Stimulated activated CD8-positive, alpha-beta memory T cell treated with anti-CD3 and anti-CD28 coated beads, Interleukin-4, amount 100 ng/mL, for 48 hours (primary cell): ENCODE results near the gene ANKS1B.

Experiments
- DNase-seq: peaks from one replicate; pipeline ENCODE4 v3.0.0-alpha.2; 2020

The ANKS1B gene

DNA sequence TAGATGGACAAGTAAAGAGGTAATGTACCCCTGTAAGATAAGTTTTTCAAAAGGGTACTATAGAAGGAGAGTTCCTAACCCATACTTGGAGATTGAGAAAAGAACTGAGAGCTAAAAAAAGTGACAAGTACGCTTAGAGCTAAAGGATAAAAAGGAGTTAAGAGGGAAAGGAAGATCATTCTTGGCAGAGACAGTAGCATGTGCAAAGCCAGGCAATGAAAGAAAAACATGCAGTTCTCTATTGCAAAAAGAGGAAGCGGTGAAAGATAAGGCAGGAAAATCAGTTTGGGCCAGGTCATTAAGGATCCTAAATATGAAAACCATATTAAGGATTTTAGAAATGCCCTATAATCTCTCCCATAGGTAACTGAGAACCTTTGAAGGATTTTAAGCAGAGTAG lies 837.6 kb downstream of the ANKS1B start:
- no peak for DNase-seq

DNA sequence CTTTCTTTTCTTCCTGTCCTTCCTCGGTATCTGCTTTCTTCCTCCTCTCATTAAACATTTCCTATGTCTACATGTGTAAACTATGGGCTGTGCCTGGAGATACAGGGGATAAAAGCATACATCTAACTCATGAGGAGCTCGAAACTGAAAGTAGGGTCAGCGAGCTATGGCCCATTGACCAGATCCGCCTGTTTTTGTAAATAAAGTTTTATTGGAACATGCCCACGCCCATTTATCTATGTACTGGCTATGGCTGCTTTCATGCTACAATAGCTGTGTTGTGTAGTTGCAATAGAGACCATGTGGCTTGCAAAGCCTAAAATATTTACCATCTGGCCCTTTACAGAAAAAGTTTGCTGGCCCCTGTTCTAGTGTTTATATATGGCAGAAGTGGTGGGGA lies 838.0 kb downstream of the ANKS1B start:
- DNase-seq = no peak

DNA sequence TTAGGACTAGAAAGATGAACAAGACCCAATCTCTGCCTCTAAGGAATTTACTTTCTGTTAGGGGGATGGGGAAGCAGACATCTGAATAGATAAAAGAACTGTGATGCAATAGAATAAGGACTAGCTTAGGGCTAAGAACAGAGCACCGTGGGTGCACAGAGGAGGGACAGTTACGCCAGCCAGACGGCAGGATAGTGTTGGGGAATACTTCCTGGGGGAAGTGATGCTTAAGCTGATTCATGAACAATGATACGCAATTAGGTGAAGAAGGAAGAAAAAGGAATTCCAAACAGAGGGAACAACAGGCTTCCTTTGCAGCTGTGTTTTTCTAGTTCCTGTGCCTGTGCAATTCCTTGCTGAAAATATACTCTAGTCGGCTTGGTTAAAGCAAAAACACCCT lies 838.6 kb downstream of the ANKS1B start:
- no peak for DNase-seq

DNA sequence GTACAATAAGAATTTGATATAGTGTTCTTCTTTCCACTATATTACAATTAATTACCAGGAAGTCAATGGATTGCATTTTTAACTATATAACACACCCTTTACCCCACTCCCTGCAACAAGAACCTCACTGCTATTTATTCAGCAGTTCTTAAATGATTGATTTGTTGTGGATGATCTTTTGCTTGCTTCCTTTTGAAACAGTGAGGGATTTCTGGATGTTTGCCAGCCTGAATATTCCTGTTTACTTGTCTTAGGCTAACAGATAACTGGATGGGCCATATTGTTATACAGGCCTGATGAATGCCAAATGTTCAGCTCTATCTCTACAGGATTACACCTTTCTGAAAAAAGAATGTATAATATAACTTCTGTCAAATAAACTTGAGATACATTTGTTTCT lies 842.1 kb downstream of the ANKS1B start:
- DNase-seq = no peak

DNA sequence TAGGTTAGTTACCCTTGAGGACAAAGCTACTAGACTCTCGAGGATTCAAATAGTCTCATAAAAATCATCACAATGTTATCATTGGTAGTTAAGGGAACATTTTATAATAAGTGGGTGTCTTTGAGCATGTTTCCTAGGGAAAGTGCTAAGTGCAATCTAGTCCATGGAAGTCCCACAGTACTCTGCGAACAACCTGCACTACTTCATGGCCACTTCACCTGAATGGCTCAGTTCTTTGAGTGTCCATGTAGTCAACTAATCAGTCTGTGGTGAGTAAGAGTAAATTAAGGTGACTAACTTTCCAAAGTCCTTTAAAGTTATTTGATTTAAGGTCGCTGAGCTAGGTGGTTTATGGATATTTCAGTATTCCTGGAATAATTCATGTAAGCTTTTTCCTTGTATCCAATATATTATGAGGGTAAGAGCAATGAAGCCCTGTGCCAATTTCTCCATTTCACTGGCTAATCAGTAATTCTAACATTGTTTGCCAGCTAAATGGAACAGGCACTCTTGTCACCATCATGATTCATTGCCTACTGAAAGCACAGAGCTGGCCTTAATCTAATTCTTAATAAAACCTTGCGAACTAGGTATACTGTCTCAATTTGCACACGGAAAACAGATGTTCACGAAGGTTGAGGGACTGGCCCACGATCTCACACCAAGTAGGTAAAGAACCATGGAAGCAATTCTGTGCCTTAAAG lies 844.6 kb downstream of the ANKS1B start:
- no peak for DNase-seq

DNA sequence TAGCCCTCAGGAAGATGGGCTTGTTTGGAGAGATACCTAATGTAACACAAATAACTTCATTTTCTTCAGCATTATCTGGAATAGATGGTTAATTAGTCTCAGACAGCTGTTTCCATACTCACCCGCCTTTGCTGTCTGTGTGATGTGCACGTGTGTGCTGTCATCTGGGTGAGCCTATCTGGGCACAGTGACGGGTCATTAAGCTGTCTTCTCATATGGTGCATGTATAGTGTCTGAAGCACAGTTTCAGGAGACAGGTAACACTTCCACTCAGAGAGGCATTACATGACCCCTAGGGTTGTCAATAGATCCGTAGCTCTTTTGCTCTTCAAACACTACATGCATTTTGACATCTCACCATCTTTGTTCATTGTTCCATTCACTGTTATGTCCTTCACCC lies 846.3 kb downstream of the ANKS1B start:
- DNase-seq = no peak

DNA sequence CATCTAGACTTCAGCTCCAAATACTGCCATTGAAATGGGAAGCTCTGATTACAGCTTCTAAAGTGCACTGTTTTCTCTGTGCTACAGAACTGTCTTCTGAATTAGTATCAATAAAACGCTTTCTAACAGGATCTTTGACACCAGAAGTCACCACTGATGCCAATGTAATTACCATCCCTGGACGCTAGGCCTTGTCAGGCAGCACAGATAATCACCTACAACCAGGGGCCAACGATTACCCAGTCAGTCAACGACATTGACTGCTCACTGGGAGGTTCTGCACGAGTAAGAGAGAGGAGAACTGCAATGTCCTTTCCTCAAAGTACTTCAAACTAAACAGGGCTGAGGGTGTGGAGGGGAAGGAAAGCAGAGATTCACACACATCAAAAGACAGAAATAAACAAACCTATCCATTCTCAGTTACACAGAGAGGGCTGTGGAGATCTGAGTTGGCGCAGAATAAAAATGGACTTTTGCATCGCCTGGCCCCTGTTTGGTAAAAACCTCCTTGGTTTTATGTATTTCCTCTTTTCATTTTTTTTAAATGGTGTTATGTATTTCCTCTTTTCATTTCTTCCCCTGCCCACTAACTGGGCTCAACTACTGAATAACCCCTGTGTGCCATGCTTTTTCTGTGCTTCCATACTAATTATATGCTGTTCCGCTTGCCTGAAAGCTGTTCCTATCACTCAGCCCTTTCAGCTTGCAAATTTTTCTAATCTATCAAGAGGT lies 847.4 kb downstream of the ANKS1B start:
- DNase-seq = no peak

DNA sequence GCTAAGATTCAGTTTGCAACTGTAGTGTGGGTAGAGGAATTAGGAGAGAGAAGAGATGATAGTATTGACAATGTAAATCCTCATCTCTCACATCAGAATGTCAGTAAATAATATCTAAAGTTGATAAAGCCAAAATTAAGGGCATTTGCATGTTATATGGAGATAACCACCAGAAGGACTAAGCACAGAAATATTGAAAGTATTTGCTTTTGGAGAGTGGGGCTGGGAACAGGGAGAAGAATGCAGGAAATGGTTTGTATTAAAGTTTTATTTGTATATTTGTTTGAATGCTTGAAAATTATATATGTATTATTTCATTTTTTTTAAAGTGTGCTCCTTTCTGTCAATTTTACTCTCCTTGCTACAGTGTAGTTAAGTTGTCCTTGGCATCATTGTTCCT lies 848.2 kb downstream of the ANKS1B start:
- no peak for DNase-seq

DNA sequence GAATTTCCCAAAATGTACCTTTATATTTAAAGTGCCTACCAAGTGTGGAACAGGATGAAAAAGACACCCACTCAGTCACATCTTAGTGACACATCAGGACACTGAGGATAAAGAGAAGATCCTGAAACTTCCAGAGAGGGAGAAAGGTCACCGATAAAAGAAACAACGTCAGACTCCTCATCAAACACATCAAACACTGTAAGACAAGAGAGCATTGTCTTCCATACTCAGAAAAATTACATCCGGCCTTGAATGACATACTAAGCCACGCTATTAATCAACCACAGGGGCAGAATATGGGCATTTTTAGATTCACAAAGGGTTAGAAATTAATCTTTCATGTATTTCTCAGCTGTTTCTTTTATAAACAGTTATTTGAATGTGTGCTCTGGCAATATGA lies 849.4 kb downstream of the ANKS1B start:
- no peak for DNase-seq

DNA sequence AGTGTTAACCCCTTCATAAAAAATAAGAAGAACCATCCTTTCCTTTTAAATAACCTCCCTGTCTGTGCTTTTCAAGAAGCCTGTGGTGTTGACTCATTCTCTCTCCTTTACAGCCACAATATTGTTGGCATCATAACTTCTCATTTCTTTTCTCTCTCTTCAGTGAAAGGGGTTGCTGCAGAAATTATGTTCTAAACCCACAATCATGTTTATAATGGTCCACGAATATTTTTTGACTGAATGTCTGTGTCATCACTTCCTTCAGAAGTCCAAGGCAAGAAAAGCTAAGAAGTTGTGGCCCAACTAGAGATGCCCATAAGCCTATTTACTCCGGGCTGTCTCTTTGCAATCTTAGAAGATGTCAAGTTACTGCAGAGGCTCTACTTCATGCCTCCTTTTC lies 851.3 kb downstream of the ANKS1B start:
- DNase-seq = no peak

DNA sequence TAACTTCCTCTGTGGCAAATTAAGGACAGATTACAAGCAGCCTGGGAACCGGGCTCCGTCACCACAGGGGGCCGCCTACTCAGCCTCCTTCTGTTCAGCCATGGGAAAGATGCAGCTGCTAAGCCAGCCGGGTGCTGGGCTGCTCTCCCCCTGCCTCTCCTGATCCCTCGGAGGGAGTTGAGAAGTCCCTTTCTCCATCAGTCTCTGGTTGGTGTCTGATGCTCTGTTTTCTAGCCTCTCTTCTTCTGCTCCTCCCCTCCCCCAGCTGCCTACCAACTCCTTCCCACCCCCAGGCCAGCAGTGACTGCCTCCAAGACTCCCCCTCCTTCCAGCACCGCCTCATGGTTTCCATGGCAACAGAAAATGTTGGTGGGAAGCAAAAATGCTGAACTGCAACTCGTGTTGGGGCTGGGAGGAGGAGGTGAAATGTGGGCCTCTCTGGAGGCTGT lies 853.0 kb downstream of the ANKS1B start:
- DNase-seq = no peak

DNA sequence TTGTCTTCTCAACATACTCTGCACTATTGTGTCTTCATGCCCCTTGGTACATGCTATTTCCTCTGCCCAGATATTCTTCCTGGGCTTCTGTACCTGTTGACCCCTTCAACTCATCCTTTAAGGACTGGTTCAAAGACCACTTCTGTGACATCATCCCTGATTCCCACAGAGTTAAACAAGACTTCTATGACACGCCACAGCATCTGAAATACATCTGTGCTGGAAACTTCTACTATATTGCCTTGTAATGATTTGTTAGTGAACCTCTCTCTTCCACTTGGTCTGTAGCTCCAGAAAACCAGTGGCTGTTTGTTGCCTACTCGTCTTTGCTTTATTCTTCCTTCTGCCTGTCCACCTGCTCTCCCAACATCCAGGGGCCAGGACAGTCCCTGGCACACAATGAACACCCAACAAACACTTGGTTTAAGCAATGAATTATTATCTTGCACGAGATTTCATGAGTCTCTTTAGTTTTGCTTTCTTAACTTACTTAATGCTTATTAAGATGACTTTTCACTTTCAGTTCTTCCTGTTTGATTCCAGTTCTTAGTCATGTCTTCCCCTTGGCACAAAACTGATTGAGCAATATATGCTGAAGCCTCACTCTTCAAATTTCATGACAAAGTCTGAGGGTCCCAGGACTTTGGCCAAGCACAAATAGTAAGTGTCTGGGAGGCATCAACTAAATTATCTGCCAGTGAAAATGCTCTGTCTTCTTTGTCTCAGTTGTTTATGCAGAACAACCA lies 853.8 kb downstream of the ANKS1B start:
- DNase-seq = no peak

DNA sequence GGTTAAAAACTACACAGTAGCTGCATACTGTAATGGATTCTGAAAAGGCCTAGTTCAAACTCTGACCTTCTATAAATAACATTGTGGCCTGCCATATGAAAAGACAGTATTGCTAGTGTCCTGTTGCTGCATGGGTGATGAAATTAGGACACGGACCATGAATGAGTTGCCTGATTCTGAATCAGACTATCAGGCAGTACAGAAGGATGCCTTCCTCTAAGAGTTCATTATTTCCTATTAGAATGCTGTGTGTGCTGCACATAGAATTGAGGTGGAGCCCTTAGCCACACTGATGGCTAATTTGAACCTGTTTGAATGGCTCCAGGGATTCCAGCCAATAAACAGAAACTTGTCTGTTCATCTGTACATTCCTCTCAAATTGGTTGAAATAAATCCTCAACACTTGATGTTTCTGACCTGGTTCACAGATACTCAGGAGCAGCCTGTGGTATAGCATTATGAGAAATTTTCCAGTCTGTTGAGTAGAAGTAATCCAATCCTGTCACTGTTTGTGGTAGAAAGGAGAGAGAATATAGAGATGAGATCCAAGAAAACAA lies 856.4 kb downstream of the ANKS1B start:
- DNase-seq = no peak

DNA sequence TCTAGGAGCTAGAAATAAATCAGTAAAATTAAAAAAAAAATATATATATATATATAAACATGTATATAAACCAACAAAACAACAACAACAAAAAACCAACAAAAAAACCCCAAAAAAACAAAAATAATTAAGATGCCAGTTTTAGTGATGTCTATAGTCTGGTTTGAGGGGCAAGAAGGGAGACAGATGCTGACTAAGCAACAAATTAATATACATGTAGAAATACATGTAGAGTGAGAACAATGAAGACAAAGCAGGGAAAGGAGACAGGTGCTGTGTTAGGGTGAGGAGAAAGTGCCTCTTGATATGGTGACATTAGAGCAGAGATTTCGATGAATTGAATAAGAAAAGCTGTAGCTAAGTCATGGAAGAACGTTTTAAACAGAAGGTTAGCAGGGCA lies 861.8 kb downstream of the ANKS1B start:
- DNase-seq = no peak

DNA sequence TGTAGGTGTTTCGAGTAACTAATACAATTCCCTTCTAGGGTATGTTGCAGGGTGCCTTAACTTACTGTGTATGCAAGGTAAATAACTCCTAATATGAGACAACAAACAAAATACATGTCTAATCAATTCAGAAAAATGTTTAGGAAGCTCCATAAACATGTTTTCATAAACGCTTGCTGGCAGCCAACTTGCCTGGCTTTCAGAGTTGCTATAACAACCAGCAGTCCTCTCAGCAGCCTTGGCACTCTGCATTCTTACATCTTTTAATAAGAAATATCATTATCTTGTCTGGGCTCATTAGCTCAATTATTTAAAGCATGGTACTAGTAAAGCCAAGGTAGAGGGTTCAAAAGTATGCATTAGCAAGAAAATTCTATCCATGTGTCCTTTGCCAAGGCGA lies 862.2 kb downstream of the ANKS1B start:
- no peak for DNase-seq

DNA sequence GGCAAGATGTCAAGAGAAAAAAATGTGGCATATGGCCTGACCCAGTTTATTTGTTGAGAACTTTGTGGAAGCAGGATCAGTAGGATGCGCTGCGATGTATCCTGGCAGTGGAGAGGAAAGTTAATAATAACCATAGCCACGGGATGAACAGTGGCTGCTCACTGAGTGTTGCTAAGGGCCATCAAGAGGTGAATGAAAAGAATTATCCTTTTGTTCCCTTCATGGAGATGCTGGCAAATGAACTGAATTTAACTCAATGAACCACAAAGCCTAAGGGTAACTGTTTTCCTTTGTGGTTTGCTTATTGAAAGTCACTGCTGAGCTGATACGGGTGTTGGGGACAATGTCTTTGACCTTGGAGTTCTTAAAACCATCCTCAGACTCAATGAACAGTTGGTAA lies 863.2 kb downstream of the ANKS1B start:
- no peak for DNase-seq

DNA sequence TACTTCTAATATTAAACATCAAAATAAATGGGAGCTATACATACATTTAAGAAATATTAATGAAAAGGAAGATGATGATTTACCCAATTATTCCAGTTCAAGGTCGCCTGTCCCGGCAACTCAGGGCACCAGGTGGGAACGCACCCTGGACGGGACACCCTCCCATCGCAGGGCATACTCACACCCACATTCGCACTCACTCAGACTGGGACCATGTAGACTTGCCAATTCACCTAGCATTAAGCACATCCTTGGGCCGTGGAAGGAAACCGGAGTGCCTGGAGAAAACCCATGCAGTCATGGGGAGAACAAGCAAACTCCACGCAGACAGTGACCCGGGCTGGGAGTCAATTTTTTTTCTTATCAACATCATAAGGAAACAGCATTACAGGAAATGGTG lies 864.8 kb downstream of the ANKS1B start:
- no peak for DNase-seq

DNA sequence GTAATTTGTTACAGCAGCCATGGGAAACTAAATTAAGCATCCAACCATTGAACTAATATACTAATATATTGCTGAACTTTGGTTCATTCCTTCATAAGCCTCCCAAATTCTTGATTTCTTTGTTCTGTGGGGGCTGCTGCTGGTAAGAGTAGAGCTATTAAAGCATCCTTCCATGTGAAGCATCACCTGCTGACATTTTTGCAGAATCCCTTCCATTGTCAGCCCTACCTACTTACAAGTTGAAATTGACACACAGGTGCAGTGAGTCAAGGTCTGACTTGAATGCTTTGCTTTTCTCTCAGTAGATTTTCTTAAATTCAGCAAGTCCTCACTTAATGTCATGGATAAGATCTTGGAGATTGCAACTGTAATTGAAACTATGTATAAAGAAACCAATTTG lies 865.3 kb downstream of the ANKS1B start:
- no peak for DNase-seq

DNA sequence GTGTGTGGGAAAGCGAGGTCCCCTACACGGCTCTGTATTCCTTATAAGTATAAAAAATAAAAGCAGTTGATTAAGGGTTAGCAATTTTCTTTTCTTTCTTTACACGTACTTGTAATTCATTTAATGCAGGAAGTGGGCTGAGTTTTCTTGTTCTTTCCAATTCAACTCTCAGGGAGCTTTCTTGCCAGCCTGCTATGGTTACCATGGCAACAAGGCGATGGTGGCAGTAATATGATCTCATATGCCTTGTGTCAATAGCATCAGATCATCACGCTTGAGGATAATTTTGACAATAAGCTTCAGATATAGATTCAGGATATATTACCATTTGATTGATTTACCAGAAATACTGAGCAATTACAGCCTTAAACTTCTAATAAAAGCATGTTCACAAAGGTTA lies 873.1 kb downstream of the ANKS1B start:
- DNase-seq = no peak

DNA sequence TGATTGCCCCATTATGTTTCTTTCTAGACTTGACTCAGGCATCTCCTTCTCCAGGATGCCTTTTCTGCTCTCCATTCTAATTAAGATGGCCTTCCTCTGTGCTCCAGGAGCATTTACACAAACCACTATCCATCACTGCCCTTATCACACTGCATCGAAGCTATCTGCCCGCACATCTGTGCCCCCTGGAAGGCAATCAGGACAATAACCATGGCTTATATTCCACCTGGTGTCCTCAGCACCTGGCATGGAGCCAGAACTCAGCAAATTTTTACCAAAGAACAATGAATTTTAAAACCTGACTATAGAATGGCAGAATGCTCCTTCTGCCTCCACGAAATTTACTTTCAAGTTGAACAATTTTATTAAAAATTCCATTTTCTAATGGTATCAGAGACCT lies 873.9 kb downstream of the ANKS1B start:
- DNase-seq = no peak

DNA sequence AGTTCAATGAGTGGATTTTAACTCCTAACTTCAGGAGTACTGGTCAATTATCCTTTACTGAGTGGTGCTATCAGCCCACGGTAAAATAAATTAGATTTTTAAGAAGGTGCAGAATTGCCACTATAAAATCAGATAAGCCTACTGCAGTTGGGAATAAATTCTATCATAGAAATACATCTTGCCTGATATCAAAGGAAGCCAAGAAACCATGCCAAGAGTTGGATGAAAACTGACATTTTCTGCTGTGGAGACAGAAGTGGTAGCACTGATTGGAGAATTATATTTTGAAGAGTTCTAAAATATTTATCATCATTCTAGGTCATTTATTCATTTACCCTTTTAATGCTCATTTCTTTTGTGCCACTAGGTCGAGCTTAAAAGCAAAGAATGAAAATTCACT lies 874.5 kb downstream of the ANKS1B start:
- no peak for DNase-seq

DNA sequence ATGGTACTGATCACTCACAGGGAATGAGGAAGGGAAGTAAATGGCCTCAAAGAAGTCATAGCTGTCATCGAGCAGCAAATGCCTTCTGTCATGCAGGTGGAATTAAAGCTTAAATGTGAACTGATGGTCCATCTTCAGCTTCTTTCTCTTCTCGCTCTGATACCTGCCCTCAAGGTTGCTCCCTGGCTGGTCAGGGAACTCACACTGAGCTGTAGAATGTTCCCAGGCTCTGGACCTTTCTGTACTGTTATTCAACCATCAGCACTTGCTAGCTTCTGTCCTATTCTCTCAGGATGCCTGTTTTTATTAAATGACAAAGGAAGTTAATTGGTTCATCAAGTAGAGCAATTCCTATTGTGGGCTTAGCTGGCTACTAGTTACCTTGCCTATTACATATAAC lies 875.8 kb downstream of the ANKS1B start:
- no peak for DNase-seq

DNA sequence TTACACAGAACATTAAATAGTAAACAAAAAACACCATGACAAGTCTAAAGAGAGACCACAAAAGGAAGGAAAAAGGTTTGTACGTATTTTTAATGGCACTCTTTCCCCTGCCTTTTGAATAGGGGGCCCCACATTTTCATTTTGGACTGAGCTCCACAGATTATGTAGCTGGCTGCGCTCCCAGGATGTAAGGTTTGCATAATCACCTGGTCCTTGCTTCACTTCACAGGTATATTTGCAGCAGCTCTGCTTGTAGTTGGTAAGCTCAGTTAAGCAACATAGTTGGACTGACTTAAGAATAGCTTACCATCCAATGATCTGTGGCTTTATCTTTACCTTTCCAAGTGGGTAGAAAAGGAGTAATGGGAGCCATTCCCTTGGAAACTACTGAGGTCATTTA lies 885.0 kb downstream of the ANKS1B start:
- no peak for DNase-seq

DNA sequence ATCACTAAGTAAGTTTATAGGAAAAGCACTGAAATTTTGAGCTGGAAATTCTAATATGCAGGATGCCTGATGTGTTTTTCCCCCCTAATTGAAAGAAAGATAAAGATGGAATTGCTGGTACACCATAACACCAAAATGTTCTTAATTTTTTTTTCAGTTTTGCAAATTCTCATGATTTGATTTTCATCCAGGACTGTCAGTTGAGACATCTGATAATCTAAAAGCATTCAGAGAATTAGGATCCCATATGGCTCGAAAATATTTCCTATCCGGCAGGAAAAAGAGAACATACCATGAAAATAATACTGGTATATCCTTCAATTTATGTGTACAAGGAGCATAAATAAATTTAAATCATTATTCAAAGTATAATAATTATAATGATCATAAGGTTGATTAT lies 887.6 kb downstream of the ANKS1B start:
- no peak for DNase-seq
